Activated T-cell treated with anti-CD3 and anti-CD28 coated beads, Interleukin-2, amount 50 U/mL, for 1 hour (primary cell): ENCODE data around the gene CNDP1.

ENCODE experiments used
- DNase-seq: peaks from one replicate; pipeline ENCODE4 v3.0.0-alpha.2; 2020

CNDP1 gene

DNA sequence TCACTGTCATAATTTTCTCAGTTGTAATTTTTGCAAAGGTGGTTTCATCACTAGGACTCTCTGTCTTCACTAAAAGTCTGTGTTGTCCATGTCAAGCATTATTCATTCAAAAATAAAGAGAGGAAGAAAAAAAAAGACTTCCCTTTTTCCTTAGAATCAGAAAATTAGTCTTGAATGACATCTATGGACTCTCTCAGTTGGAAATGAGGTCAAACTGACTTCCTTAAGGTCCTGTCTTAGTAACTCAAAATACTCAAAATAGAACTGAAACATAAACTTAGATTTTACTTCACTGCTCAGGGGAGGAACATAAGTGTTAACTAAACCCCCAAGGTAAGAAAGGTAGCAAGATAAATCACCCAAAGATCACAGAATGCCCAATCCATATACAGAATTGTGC is 61.1 kb downstream of the CNDP1 start:
- no peak for DNase-seq

DNA sequence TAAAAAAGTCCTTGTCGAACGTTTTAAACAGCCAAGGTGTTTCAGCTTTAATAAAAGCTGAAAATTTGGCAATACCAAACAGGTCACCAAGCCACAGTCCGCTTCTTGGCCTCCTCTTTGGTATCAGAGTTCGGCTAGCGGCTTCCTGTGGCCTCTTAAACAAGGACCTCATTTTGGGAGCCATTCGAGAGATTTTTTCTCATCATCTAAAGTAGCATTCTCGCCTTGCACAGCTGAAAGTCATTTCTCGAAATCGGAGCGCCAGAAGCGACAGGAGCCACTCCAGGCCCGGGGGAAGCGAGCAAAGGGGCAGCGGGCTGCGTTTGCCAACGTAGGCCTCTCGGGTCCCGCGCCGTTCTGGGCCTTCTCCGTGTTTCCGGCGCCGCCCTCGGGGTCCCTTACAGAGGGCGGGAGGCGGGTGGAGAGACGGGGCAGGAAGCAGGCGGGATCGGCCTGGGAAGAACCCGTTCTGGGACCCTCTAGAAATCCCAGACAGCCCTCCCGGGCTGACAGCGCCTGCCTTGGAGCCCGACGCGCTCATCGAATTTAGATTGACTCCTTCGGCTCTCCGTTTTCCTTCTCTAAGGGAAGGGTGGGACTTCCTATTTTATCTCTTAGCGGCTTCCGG is 62.8 kb downstream of the CNDP1 start:
- DNase-seq, result peak; percentile 82

DNA sequence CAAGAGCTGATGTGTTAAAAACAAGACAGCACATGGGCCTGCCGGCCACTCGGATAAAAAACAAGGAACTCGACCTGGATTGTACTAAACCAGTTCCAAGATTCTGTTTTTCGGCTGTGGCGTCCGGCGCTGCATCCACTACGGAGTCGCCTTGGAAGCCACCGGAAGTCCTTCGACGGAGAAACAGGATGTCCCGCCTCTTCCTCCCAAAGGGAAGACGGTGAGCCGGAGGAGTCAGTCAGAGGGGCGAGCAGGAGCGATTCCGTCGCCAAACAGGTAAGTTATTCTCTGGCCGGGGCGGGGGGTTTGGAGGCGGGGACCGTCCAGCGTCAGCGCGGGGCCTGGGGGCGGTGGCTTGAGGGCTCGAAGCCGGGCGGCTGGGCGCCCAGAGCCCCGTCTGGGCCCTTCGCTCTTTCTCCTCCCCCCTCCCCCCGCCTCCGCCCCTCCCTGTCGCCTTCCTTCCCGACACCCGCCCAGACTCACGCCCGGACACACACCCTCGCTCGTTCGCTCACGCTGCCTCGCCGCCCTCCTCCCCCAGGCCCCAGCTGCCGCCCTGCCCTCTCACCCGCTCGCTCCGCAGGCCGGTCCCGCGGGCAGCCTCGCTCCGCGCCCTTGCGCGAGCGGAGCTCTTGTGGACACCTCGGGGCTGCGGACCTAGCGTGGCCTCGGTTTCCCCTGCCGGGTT is 63.5 kb downstream of the CNDP1 start, which contains the start of gene ZNF407:
ZNF407 (plus strand) TSS at position 209 of the 688 bp plus-strand sequence. CDS start 33,150 bp downstream, outside the sequence.
- DNase-seq, result peak; percentile 90

DNA sequence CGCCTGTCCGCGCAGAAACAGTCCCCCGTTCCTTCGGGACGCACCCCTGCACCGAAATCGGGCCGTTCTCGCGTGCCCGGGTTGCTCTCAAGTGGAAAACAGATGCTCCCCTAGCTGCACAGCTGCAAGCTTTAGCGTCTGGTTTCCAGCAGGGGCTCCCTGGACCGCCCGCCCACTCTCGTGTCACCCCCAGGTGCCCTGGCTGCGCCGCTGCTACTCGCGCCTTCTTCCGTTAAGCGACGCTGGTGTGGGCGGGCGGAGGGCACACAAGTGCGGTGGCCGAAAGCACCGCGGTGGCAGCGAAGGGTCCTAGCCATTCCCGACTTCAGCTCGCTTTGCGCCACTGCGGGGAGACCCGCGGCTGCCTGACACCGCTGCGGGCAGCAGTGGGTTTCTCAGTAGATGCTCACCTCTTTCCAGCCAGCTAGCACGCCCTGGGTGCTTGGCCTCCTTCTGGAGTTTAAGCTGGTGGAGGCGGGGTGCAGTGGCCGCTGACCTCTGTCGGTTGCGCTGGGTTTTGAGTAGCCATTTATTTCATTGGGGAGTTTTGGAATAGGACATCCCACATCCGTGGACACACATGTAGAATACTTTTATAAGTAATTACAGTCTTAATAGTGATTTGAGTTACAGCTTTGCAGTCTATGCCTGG is 64.2 kb downstream of the CNDP1 start:
- DNase-seq, result peak; percentile 71

DNA sequence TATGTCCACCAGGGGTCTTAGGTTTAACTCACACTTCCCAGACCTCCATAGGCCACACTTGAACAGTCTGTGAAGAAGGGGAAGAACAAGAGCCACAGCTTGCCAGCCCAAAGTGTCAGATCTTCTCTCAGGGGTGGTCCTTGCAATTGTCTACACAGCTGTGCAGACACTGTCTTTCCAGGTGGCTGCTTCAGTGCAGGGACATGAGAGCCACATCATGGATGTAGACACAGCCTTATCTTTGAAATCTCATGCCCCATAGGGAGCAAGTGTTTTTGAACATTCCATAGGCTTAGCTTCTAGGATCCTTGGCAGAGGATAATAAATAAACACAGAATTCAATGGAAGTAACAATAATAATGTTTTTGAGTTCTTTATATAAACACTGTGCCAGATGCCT is 70.1 kb downstream of the CNDP1 start:
- DNase-seq, result no peak

DNA sequence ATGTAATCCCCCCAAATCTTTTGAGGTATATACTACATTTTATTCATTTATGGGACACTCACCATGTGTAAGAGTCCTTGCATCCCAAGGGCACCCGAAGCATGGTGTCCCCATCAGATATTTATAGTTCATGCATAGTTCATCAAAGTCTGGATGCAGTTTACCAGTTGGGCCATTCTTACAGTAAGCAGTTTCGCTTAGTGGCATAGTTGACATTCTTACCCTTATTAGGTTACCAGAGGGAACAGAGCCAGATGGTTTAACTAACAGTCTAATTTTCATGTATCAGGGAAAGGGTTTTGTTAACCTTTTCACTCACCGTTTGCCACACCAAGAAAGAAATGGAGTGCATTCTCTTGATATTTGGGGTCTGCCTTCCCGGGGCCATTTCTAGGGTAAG is 70.5 kb downstream of the CNDP1 start:
- no peak for DNase-seq

DNA sequence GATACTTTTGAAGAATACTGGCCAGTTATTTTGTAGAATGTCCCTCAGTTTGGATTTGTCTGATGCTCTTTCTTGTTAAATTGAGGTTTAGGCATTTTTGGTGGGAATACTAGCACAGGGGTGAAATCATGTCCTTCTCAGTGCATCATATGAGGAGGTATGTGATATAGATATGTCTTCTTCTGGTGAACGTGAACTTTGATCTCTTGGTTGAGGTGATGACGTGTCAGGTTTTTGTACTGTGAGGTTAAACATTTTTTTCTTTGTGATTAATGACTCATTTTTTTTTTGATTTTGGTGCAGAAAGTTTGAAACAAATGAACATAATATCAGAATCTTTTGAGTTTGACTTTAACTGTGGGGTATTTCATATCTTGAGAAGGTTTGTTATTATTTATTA is 74.4 kb downstream of the CNDP1 start:
- no peak for DNase-seq

DNA sequence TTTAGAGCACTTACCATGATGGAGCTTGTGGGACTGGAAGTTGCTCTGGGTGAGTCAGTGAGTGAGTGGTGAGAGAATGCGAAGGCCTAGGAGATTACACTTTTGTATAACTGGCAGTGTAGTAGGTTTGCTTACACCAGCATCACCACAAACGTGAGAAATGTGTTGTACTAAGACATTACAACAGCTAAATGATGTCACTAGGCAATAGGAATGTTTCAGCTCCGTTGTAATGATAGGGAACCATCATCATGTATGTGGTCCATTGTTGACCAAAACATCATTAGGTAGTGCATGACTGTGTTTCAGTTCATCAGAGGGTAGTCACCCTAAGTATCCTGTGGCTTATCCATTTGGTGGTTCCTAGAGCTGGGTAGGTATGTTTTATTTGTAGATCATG is 75.2 kb downstream of the CNDP1 start:
- DNase-seq, result no peak

DNA sequence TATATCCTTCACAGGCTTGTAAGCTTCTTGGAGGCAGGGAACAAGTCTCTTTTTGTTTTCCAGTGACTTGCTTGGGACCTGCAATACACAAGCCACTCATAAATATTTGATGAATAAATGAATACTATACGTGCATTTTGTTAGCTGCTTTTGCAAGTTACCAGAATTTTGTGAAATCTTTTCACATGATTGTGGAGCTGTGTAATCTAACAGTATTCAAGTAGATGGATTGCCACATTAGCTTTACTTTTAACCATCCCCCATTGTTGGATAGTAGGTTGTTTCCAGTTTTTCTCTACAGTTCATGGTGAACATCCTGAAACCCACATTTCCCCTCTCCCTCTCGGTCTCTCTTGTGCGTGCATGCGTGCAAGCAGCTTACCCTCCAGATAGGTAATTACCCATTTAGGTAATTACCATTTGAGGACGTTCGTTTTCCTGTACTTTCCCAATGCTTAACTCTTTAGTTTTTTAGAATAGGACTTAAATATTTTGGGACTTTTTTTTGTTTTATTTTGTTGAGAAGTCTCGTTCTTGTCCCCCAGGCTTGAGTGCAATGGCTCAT is 75.8 kb downstream of the CNDP1 start:
- DNase-seq, result no peak

DNA sequence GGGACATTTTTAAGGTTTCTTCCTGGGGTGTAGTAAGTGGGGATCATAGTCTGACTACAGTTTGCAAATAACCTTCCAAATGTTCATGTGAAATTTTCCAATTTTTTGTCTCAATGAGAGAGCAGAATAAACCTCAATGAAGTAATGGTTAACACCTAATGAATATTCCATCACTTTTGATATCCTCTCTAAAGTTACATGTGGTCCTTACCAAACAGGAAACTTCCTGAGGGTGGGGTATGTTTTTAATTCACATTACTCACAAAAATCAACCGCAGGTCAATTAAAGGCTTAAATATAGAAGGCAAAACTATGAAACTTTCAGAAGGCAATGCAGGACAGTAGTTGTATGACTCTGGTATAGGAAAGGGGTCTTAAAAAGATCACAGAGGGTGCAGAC is 76.6 kb downstream of the CNDP1 start:
- no peak for DNase-seq

DNA sequence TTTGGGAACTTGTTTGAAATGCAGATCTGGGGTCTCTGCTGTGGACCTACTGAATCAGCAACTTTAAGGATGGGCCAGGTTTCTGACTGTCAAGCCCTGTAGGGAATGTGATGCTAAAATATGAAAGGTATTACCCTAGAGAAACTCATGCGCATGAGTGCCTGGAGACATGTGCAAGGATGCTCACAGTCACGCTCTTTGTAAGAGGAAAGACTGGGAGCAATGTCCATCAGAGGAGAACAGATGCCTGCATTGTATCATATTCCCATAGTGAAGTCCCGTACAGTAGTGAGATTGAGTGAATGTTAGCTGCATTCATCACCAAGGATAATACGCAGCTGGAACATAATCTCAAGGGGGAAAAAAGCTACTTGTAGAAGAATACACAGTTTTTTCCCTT is 77.5 kb downstream of the CNDP1 start:
- DNase-seq, result no peak

DNA sequence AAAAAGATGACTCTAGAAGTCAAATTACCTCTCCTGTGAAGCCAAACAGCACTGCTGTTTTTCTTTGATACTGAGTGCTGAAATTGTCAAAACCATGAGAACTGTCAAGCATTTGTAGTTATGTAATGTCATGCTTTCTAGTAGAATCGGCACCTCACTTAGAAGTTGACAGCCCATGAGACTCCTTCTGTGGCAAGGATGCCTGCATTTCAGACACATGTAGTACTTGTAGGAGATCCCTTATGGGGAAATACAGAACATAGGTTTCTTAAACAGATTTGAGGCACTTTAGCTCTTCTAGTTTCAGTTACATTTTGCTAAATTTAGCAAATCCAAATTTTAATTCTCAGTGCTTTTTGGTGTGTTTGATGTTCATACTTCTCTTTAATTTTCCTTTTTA is 79.1 kb downstream of the CNDP1 start:
- DNase-seq, result no peak

DNA sequence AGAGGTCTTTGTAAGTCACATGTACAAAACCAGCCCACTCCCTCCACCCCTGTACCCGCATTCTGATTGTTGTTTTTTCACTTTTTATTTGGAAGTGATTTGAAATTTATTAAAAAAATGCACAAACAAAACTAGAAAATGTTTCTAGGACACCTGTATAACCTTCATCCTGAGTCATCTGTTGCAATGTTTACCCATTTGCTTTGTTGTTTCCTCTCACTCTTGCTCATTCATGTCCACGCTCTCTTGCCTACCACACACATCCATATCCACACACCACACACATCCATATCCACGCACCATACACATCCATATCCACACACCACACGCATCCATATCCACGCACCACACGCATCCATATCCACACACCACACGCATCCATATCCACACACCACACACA is 82.2 kb downstream of the CNDP1 start:
- DNase-seq, result no peak

DNA sequence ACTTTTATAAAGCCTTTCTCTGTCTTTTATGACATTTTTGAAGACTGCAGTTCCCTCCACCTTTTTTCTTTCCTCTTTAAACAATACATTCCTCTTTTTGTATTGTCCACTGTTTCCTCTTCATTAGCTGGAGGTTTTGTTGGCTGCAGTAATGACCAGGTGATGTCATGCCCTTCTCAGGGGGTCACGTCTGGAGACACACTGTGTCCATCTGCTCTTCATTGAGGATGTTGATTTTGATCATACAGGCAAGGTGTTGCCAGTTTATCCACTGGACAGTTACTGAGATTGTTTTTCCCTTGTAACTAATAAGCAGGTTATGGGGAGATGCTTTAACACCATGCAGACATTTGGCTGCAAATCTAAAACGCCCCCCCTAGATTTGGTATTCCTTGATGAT is 83.2 kb downstream of the CNDP1 start:
- DNase-seq, result no peak

DNA sequence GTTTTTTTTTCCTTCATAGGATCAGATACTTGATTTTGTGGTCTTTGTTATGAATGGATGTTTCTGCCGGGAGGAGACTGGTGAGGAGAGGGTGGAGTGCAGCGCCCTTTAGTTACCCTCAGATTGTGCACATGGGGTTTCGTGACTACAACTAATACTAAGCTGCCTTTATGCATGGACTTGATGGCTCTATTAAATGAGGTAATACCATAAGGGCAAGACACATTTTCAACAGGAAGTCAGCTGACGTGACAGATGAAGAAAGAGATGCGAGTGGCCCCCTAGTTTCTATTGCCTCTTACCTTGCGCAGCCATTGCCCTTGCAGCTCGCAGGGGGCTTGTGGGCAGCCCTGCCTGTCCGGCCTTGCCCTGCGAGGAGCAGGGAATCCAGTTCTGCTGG is 87.8 kb downstream of the CNDP1 start:
- DNase-seq, result no peak

DNA sequence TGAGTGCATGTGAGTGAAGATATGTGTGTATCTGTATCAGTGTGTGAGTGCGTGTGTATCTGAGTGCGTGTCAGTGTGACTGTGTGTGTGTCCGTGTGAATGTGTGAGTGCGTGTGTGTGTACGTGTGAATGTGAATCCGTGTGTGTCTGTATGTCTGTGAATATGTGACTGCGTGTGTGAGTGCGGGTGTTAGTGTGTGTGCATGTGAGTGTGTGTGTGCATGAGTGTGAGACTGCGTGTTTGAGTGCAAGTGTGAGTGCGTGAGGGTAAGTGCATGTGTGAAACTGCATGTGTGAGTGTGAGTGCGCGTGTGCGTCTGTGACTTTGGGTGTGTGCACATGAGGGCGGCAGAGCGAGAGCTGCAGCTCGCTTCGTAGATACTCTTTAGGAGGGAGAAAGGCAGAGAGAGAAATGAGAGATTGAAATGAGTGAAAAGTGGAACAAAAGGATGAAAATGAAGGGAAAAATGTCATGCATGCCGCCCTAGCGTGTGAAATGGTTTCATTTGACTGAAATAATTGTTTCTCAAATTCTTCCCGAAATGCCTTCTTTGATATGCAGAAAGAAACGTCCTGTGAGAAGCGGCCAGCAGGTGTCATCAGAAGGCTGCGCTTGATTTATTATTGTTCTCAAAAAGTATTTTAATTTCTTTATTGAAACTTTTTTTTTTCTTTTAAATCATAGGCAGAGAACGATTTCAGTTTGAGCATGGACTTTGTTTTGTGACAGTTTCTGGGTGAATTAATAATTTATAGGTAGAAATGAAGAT is 88.9 kb downstream of the CNDP1 start:
- peak; percentile 51 for DNase-seq

DNA sequence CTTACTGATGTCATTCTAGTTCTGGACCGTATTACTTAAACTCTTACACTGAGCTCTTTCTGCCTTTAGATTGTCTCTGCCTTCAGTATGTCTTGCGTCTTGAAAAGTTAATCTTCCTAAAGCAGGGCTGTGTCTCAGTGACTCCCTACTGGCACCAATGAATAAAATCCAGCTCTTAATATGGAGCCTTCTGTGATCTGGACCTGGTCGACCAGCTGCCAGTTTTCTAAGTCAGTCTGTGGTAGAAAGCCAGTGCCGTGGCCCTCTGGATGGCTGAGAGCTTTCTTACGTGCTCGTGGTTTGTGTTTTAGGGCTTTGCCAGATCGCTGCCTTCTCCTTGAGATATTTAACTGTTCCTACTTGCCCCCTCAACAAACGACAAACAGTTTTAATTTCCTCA is 90.2 kb downstream of the CNDP1 start:
- no peak for DNase-seq

DNA sequence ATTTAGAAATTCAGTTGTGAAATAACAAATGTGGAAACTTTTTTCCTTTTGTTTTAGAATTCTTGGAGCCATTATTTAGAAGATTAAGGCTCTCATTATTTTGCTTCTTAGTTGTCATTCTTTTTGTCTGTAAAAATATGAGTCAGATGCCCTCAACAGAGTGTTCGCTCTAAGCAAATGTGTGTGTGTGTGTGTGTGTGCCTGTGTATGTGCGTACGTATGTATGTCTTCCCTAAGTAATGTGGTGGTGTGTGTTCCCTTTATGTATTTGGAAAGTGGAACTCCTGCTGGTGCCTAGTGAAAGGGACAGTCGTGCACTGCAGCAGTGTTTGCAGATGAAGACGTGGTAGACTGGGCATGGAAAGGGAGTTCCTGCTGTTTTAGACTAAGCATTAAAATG is 90.9 kb downstream of the CNDP1 start:
- no peak for DNase-seq

DNA sequence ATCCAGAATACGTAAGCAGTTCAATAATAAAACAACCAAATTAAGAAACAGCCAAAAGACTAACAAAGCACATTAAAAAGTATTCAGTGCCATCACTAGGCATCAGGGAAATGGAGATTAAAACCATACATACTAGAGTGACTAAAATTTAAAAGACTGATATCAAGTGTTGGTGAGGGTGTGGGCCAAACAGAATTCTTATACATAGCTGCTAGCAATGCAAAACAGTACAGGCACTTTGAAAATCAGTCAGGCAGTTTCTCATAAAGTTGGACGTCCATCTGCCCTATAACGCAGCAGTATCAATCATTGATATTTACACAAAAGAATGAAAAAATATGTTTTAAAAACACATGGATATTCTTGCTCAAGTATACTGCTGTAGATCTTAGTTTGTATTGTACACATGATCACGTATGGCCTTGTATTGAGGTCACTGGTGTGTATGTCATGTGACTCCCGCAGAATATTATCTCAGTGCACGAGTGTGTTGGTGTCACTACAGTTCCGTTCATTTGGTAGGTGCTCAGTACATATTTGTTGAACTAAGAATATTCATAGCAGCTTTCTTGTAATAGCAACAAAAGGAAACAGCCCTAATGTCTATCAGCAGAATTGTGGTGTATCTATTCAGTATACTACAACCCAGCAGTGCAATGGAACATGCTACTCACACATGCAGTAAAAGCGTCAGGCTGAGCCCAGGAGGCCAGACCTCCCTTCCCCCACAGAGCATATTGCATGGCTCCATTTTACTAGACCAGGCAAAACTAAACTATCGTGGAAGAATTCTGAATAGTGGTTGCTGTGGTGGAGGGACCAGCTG is 92.0 kb downstream of the CNDP1 start:
- no peak for DNase-seq

DNA sequence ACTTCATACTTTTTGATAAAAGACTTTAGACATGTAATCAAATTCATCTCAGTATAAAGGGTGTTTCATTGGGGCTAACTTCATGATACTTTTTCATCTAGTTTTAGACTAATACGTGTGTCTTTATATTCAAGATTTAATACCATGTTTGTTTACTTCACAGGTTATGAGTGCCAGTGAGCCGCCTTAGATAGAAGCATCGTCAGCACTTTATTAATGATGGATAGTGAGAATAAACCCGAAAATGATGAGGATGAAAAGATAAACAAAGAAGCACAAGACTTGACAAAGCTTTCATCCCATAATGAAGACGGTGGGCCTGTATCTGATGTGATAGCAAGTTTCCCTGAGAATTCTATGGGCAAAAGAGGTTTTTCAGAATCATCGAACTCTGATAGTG is 96.5 kb downstream of the CNDP1 start:
- DNase-seq, result no peak

DNA sequence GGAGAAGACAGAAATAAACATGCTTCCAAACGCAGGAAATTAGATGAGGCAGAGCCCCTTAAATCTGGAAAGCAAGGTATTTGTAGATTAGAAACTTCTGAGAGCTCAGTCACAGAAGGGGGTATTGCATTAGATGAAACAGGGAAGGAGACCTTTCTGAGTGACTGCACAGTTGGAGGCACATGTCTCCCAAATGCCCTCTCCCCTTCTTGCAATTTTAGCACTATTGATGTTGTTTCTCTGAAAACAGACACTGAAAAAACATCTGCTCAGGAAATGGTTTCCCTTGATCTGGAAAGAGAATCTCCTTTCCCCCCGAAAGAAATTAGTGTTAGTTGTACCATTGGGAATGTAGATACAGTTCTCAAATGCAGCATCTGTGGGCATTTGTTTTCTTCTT is 96.9 kb downstream of the CNDP1 start:
- DNase-seq, result no peak

DNA sequence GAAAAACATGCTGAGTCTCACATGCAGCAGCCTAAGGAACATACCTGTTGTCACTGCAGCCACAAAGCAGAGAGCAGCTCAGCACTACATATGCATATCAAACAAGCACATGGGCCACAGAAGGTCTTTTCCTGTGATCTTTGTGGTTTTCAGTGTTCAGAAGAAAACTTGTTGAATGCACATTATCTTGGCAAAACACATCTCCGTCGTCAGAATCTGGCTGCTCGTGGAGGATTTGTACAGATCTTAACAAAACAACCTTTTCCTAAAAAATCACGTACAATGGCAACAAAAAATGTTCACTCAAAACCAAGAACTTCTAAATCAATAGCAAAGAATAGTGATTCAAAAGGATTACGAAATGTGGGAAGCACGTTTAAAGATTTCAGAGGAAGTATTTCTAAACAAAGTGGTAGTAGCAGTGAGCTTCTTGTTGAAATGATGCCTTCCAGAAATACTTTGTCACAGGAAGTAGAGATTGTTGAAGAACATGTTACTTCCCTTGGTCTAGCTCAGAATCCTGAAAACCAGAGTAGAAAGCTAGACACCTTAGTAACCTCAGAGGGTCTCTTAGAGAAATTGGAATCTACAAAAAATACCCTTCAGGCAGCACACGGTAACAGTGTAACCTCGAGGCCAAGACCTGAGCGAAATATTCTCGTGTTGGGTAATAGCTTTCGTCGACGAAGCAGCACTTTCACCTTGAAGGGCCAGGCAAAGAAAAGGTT is 97.5 kb downstream of the CNDP1 start:
- no peak for DNase-seq
